ENCODE results near the gene SFR1.

DNA sequence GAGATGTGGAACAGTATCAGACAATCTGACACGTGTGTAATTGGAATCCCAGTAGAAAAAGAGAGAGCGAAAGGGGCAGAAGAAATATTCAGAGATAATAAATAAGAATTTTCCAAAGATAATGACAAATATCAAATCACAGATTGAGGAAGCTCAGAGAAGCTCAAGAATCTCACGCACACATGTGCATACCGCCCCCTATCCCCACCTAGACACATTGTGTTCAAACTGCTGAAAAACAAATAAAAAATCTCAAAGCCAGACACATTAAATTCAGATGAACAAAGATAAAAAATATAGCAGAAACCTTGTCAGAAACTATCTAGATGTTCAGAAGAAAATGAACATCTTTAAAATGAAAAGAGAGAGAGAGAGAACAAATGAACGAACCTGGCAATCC is 17.2 kb downstream of the SFR1 start:
- TF ChIP-seq CTCF (IDR thresholded peaks at IDR 0.05; ENCODE audit: low read length), result peak; percentile 49
- TF ChIP-seq EZH2phosphoT487 (IDR thresholded peaks at IDR 0.05; ENCODE audit: low read length), result no peak

Measured in MM.1S (cell line).